ENCODE data around the gene USP4.
"Not testable (repeated sequence)": the region's sequence is repeated elsewhere in the genome, so short reads cannot be mapped to it uniquely, and the experiment has no call there.

USP4 gene

DNA sequence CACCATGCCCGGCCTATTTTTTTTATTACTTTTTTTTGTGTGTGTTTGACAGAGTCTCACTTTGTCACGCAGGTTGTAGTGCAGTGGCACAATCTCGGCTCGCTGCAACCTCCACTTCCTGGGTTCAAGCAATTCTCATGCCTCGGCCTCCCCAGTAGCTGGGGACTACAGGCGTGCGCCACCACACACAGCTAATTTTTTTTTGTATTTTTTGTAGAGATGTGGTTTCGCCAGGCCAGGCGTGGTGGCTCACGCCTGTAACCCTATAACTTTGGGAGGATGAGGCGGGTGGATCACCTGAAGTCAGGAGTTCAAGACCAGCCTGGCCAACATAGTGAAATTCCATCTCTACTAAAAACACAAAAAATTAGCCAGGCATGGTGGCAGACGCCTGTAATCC is 8.5 kb upstream of the USP4 start:
- H3K4me3 ChIP-seq (ENCODE audit: low read length); H3K9me3 ChIP-seq (ENCODE audit: control insufficient read depth, low read length); H3K36me3 ChIP-seq (ENCODE audit: control insufficient read depth, insufficient read depth, low read length); H3K9ac ChIP-seq (ENCODE audit: low read length); H3K27me3 ChIP-seq (ENCODE audit: control insufficient read depth, insufficient read depth, low read length): not testable (repeated sequence)
- H3K4me1 ChIP-seq (ENCODE audit: control insufficient read depth, insufficient read depth, low read length): peaks cover 32% of the 10 kb centered on the region

DNA sequence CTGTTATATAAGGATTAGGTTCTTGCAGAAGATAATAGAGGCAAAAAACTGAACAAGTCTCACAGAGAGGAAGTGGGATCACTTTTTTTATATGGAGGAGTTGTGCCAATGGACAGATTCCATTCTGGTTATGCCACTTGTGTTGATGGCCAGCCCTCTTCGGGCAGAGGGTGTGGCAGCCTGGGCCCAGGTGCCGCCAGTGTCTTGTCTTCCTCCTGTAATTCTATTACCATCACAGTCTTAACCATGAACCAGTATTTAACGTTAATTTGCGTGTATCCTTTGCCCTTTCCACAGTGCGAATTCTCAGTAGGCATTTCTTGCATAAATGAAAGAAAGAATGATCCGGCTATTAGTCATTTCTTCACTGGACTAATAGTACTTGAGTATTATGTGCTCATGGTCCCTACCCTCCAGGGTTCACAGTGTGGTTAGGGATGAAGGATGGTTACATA is 7.0 kb upstream of the USP4 start:
- H3K9me3 ChIP-seq (ENCODE audit: control insufficient read depth, low read length): no peaks in the 10 kb centered on the region
- H3K4me1 ChIP-seq (ENCODE audit: control insufficient read depth, insufficient read depth, low read length): peaks cover 22% of the 10 kb centered on the region
- H3K27me3 ChIP-seq (ENCODE audit: control insufficient read depth, insufficient read depth, low read length): no peaks in the 10 kb centered on the region
- no peaks in the 10 kb centered on the region for H3K36me3 ChIP-seq (ENCODE audit: control insufficient read depth, insufficient read depth, low read length)
- no peak overlapping the region for H3K4me3 ChIP-seq (ENCODE audit: low read length)
- H3K9ac ChIP-seq (ENCODE audit: low read length): no peak overlapping the region

DNA sequence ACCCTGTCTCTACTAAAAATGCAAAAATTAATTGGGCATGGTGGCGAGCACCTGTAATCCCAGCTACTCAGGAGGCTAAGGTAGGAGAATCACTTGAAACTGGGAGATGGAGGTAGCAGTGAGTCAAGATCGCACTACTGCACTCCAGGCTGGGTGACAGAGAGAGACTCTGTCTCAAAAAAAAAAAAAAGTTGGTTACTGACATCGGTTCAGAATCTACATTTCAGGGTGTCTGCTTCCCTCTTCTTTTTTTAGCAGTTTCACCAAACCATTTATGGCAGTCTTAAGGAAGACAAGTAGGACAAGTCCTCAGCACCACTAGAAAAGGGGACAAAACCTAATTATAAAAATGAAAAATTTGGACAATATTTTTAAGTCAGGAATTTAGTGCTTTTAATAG is 3.3 kb upstream of the USP4 start:
- no peaks in the 10 kb centered on the region for H3K9me3 ChIP-seq (ENCODE audit: control insufficient read depth, low read length)
- H3K4me3 ChIP-seq (ENCODE audit: low read length): no peak overlapping the region
- H3K36me3 ChIP-seq (ENCODE audit: control insufficient read depth, insufficient read depth, low read length): no peaks in the 10 kb centered on the region
- no peaks in the 10 kb centered on the region for H3K27me3 ChIP-seq (ENCODE audit: control insufficient read depth, insufficient read depth, low read length)
- peaks cover 9% of the 10 kb centered on the region for H3K4me1 ChIP-seq (ENCODE audit: control insufficient read depth, insufficient read depth, low read length)
- no peak overlapping the region for H3K9ac ChIP-seq (ENCODE audit: low read length)

DNA sequence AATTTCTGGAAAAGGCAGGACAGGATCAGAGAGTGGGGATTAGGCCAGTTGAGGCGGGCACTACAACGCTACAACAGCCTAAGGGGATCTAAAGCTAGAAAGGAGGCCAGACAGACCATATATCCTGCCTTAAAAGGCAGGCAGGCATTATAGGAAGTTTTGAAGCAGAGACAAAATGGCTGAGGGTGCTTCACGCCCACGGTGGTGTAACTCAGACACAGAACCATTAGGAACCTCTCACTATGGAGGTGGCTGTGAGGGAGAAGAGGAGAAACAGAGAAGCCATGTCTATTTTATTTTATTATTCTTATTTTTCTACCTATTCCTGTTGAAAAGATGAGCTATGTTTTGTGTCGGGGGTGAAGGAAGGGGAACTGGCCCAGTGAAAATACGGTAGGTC is 2.1 kb upstream of the USP4 start:
- Histone ChIP-seq H3K4me1 (ENCODE audit: control insufficient read depth, insufficient read depth, low read length) (peaks cover 9% of the 10 kb centered on the region), H3K9me3 (ENCODE audit: control insufficient read depth, low read length) (no peaks in the 10 kb centered on the region), H3K36me3 (ENCODE audit: control insufficient read depth, insufficient read depth, low read length) (no peaks in the 10 kb centered on the region), H3K27me3 (ENCODE audit: control insufficient read depth, insufficient read depth, low read length) (no peaks in the 10 kb centered on the region), H3K9ac (ENCODE audit: low read length) (no peak overlapping the region), H3K4me3 (ENCODE audit: low read length) (no peak overlapping the region)

DNA sequence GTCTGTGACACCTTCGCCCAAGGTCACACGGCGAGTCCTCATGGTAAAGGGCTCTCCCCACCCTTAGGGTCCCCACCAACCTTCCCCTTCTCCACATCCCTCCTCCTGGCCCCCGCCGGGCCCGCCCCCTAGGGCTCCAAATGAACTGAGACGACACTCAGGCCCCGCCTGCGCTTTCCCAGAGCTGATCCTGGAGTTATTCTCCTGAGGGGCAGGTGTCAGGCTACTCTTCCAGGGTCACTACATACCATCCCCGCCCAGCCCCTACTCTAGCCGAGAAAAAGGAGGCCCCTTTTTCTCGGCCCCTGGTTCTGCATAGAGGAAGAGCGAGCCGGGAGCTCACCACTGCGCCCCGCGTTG is 292 bp downstream of the USP4 start:
- Histone ChIP-seq H3K4me1 (ENCODE audit: control insufficient read depth, insufficient read depth, low read length) (peaks cover 9% of the 10 kb centered on the region), H3K36me3 (ENCODE audit: control insufficient read depth, insufficient read depth, low read length) (peaks cover 4% of the 10 kb centered on the region), H3K27me3 (ENCODE audit: control insufficient read depth, insufficient read depth, low read length) (no peaks in the 10 kb centered on the region), H3K4me3 (ENCODE audit: low read length) (peak overlapping the region; percentile 88), H3K9me3 (ENCODE audit: control insufficient read depth, low read length) (no peaks in the 10 kb centered on the region), H3K9ac (ENCODE audit: low read length) (peak overlapping the region; percentile 94)

DNA sequence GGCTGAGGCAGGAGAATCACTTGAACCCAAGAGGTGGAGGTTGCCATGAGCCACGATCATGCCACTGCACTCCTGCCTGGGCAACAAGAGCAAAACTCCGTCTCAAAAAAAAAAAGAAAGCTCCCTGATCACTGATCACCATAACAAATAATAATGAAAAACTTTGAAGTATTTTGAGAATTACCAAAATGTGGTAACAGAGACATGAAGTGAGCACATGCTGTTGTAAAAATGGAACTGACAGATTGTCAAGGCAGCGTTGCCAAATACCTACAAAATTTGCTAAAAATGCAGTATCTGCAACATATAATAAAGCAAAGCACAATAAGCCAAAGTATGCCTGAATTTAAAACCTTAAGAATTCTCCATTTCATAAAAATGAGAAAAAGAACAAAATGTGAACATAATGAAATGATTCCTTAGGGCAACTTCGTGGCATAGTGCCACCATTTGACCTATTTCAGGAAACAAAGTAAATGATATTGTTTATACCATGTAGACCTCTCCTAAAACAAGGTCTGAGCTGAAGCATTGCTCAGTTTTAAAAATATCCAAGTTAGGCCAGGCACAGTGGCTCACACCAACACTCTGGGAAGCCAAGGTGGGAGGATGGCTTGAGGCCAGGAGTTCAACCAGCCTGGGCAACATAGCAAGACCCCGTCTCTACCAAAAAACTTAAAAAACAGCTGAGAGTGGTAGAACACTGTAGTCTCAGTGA is 5.8 kb downstream of the USP4 start:
- peaks cover 4% of the 10 kb centered on the region for H3K36me3 ChIP-seq (ENCODE audit: control insufficient read depth, insufficient read depth, low read length)
- no peak overlapping the region for H3K4me3 ChIP-seq (ENCODE audit: low read length)
- no peaks in the 10 kb centered on the region for H3K9me3 ChIP-seq (ENCODE audit: control insufficient read depth, low read length)
- no peak overlapping the region for H3K9ac ChIP-seq (ENCODE audit: low read length)
- no peaks in the 10 kb centered on the region for H3K27me3 ChIP-seq (ENCODE audit: control insufficient read depth, insufficient read depth, low read length)
- no peaks in the 10 kb centered on the region for H3K4me1 ChIP-seq (ENCODE audit: control insufficient read depth, insufficient read depth, low read length)

DNA sequence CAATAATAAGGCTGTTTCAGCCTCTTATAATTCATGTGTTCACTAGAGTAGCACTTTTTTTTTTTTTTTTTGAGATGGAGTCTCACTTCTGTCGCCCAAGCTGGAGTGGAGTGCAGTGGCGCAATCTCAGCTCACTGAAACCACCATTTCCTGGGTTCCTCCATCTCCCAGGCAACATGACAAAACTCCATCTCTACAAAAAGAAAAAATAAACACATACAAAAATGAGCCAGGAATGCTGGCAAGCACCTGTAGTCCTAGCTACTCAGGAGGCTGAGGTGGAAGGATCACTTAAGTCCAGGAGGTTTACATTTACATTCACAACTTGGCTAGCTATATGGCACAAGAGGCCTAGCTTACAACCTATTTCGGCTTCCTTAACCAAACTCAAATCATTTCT is 6.8 kb downstream of the USP4 start:
- H3K9ac ChIP-seq (ENCODE audit: low read length): no peak overlapping the region
- H3K4me3 ChIP-seq (ENCODE audit: low read length): no peak overlapping the region
- H3K36me3 ChIP-seq (ENCODE audit: control insufficient read depth, insufficient read depth, low read length): peaks cover 4% of the 10 kb centered on the region
- no peaks in the 10 kb centered on the region for H3K27me3 ChIP-seq (ENCODE audit: control insufficient read depth, insufficient read depth, low read length)
- no peaks in the 10 kb centered on the region for H3K4me1 ChIP-seq (ENCODE audit: control insufficient read depth, insufficient read depth, low read length)
- H3K9me3 ChIP-seq (ENCODE audit: control insufficient read depth, low read length): no peaks in the 10 kb centered on the region

DNA sequence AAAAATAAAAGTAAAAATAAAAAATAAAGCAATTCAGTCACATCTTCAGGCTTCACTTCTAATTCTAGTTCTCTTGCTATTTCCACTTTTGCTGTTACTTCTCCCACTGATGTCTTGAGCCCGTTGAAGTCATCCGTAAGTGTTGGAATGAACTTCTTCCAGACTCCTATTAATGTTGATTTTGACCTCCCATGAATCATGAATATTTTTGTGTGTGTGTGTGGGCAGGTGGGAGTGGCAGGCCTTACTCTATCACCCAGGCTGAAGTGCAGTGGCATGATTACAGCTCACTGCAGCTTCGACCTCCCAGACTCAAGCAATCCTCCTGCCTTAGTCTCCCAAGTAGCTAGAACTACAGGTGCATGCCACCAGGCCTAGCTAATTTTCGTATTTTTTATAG is 10.7 kb downstream of the USP4 start:
- no peak overlapping the region for H3K9ac ChIP-seq (ENCODE audit: low read length)
- H3K4me3 ChIP-seq (ENCODE audit: low read length): no peak overlapping the region
- H3K9me3 ChIP-seq (ENCODE audit: control insufficient read depth, low read length): no peaks in the 10 kb centered on the region
- no peaks in the 10 kb centered on the region for H3K4me1 ChIP-seq (ENCODE audit: control insufficient read depth, insufficient read depth, low read length)
- H3K27me3 ChIP-seq (ENCODE audit: control insufficient read depth, insufficient read depth, low read length): no peaks in the 10 kb centered on the region
- H3K36me3 ChIP-seq (ENCODE audit: control insufficient read depth, insufficient read depth, low read length): peaks cover 19% of the 10 kb centered on the region

DNA sequence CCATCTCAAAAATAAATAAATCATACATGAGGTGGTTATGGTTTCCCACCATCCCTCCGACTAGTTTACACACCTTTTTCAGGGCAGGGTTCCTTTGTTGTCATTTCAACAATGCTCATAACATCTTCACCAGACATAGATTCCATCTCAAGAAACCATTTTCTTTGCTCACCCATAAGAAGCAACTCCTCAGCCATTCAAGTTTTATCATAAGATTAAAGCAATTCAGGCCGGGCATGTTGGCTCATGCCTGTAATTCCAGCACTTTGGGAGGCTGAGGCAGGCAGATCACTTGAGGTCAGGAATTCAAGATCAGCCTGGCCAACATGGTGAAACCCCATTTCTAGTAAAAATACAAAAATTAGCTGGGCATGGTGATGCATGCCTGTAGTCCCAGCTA is 11.5 kb downstream of the USP4 start:
- not testable (repeated sequence) for H3K9ac ChIP-seq (ENCODE audit: low read length); H3K4me3 ChIP-seq (ENCODE audit: low read length); H3K27me3 ChIP-seq (ENCODE audit: control insufficient read depth, insufficient read depth, low read length); H3K9me3 ChIP-seq (ENCODE audit: control insufficient read depth, low read length); H3K4me1 ChIP-seq (ENCODE audit: control insufficient read depth, insufficient read depth, low read length)
- peaks cover 21% of the 10 kb centered on the region for H3K36me3 ChIP-seq (ENCODE audit: control insufficient read depth, insufficient read depth, low read length)

DNA sequence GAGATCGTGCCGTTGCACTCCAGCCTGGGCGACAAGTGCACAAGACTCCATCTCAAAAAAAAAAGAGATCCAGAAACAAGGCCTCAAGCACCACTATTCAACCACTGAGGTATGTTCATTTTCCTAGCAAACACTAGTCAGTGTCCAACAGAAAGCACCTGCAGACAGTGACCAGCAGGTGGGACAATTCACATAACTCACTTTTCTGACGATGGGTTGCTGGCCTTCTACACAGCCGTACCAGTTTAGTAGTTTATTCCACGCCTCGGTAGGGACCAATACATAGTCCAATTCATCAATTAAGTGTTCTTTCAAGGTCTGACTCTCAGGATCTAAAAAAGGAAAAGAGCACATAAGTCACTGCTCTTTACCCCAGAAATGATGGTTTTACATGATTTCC is 12.4 kb downstream of the USP4 start:
- Histone ChIP-seq H3K36me3 (ENCODE audit: control insufficient read depth, insufficient read depth, low read length) (peaks cover 21% of the 10 kb centered on the region), H3K9me3 (ENCODE audit: control insufficient read depth, low read length) (no peaks in the 10 kb centered on the region), H3K4me3 (ENCODE audit: low read length) (no peak overlapping the region), H3K4me1 (ENCODE audit: control insufficient read depth, insufficient read depth, low read length) (no peaks in the 10 kb centered on the region), H3K27me3 (ENCODE audit: control insufficient read depth, insufficient read depth, low read length) (no peaks in the 10 kb centered on the region), H3K9ac (ENCODE audit: low read length) (no peak overlapping the region)

DNA sequence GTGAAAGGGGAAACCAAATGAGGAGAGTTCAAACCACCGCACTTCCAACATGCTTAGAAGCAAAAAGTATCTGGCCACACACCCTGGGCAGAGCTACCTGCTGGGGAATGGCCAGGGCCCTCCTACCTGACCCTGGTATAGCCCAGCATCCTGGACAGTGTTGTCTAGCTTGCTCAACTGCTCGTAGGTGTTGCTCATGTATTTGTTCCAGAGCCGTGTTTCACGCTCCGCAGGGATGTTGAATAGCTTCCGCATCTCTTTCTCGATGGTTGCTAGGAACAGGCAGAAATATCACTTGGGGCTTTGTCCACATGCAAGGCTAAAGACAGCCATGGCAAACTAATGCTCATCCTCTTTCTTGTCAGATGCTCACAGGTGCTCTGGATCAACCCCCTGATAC is 15.1 kb downstream of the USP4 start:
- Histone ChIP-seq H3K36me3 (ENCODE audit: control insufficient read depth, insufficient read depth, low read length) (peaks cover 27% of the 10 kb centered on the region), H3K9ac (ENCODE audit: low read length) (no peak overlapping the region), H3K9me3 (ENCODE audit: control insufficient read depth, low read length) (no peaks in the 10 kb centered on the region), H3K4me3 (ENCODE audit: low read length) (no peak overlapping the region), H3K4me1 (ENCODE audit: control insufficient read depth, insufficient read depth, low read length) (no peaks in the 10 kb centered on the region), H3K27me3 (ENCODE audit: control insufficient read depth, insufficient read depth, low read length) (no peaks in the 10 kb centered on the region)

DNA sequence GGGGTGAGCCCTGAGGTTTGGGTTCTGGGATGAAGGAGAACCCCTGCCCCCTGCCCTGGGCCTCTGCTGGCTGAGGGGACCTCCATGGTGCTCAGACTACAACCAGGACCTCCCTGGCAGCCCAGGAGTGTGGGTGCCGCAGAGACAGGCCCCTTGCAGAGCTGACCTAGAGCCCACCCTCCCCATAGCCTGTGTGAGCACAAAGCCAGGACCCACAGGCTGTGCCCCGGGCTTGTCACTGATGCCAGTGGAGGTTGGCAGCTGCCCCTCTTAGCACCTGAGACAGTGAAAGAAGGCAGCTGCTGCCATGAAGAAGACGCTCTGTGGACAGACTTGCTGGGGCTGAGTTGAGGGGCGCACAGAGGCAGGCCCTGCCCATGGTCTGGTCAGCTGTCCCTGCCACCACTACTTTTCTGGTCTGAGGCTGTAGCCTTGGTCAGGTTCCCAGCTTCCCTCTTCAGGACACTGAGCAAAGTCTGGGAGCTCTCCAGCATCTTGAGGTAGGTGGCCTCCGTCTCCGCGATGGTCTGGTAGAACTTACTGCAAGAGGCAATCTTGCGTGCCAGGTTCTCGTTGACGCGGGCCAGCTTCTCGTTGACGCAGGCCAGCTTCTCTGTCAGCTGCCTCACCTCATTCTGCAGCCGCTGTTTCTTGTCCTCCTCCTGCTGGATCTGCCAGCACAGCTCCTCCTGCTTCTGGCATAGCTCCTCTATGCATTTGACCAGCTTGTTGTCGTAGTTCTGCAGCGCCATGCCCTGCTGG is 23.0 kb downstream of the USP4 start:
- Histone ChIP-seq H3K9me3 (ENCODE audit: control insufficient read depth, low read length) (no peaks in the 10 kb centered on the region), H3K36me3 (ENCODE audit: control insufficient read depth, insufficient read depth, low read length) (peaks cover 10% of the 10 kb centered on the region), H3K27me3 (ENCODE audit: control insufficient read depth, insufficient read depth, low read length) (no peaks in the 10 kb centered on the region), H3K4me1 (ENCODE audit: control insufficient read depth, insufficient read depth, low read length) (no peaks in the 10 kb centered on the region), H3K9ac (ENCODE audit: low read length) (no peak overlapping the region), H3K4me3 (ENCODE audit: low read length) (no peak overlapping the region)
